ENCODE measurements around the gene TXNDC2.

DNA sequence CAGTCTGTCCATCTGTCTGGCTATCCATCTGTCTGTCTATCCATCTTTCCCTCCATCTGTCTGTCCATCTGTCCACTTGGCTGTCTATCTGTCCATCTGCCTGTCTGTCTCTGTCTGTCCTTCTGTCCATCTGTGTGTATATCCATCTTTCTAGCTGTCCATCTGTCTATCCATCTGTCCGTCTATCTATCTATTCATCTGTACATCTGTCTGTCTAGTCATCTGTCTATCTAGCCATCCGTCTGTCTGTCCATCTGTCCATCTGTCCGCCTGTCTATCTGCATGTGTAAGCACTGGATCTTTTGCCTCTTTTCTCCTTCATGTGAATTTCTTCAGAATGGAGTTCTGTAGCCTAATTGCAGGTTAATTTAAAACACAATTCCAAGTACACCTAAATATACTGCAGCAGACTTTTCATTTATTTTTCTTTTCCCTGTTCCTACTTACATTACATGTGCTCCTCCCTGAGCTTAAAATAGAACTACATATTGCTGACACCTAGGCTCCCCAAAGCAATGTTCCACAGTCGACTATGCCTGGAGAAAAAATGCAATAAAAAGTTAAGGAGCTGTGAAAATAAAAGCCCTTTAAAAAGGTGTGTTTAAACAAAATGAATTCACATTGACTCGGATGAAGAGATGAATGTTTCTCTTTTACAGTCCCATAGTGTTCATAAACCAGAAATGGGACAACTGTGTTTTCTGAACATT lies 37.4 kb upstream of the TXNDC2 start:
- TF ChIP-seq ZFX (IDR thresholded peaks at IDR 0.05; ENCODE audit: borderline replicate concordance) = no peak
- TF ChIP-seq, protein P1, sequence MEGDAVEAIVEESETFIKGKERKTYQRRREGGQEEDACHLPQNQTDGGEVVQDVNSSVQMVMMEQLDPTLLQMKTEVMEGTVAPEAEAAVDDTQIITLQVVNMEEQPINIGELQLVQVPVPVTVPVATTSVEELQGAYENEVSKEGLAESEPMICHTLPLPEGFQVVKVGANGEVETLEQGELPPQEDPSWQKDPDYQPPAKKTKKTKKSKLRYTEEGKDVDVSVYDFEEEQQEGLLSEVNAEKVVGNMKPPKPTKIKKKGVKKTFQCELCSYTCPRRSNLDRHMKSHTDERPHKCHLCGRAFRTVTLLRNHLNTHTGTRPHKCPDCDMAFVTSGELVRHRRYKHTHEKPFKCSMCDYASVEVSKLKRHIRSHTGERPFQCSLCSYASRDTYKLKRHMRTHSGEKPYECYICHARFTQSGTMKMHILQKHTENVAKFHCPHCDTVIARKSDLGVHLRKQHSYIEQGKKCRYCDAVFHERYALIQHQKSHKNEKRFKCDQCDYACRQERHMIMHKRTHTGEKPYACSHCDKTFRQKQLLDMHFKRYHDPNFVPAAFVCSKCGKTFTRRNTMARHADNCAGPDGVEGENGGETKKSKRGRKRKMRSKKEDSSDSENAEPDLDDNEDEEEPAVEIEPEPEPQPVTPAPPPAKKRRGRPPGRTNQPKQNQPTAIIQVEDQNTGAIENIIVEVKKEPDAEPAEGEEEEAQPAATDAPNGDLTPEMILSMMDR (IDR thresholded peaks at IDR 0.05) = no peak
